Epithelial cell of proximal tubule (primary cell): Measurements from ENCODE around the gene MRLN. TPM values are rescaled to one million over a fixed set of nuclear protein-coding genes. Genes with fewer than 3 reads are reported as not detected.

Source experiments
- DNase-seq: peaks from one replicate; pipeline ENCODE4 v3.0.0-alpha.2; 2011; ENCODE audit warnings: low read depth
- H3K4me3 ChIP-seq: 2 replicates; pipeline ENCODE4 v1.5.1; 2011; ENCODE audit warnings: low read depth, mild to moderate bottlenecking, low read length
- total RNA-seq: library from RNA; depleted of rRNA; stranded (reverse); fragments of >200 nt; gene quantifications from 2 replicates; pipeline ENCODE4 v1.2.3, GENCODE V29; 2015
- TF ChIP-seq, protein P1 (sequence below): conservative IDR thresholded peaks from 2 replicates; pipeline ENCODE4 v1.5.1; 2012; ENCODE audit warnings: low read depth, mild to moderate bottlenecking, low read length

MRLN gene
- total RNA-seq, 1 donor from 2014 or later, result not detected

DNA sequence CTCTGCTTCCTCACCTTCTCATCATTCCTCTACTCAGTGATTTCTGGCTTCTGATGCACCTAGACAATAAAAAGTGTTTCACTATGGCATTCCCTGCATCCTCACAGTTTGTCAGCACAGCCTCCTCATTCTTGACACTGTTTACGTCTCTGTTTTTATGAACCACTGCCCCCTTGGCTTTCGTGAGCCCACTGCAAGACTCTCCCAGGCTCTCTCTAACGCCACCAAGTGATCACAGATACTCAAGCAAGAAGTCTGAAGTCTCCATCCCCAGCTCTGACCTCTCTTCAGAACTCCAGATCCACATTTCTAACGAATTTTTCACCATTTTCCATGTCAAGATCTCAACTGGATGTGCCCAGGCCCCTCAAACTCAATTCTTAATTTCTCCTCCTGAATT lies 52.5 kb downstream of the MRLN start:
- H3K4me3 ChIP-seq, result no peak overlapping the region
- TF ChIP-seq, protein P1, sequence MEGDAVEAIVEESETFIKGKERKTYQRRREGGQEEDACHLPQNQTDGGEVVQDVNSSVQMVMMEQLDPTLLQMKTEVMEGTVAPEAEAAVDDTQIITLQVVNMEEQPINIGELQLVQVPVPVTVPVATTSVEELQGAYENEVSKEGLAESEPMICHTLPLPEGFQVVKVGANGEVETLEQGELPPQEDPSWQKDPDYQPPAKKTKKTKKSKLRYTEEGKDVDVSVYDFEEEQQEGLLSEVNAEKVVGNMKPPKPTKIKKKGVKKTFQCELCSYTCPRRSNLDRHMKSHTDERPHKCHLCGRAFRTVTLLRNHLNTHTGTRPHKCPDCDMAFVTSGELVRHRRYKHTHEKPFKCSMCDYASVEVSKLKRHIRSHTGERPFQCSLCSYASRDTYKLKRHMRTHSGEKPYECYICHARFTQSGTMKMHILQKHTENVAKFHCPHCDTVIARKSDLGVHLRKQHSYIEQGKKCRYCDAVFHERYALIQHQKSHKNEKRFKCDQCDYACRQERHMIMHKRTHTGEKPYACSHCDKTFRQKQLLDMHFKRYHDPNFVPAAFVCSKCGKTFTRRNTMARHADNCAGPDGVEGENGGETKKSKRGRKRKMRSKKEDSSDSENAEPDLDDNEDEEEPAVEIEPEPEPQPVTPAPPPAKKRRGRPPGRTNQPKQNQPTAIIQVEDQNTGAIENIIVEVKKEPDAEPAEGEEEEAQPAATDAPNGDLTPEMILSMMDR, result no peak
- DNase-seq, result no peak

DNA sequence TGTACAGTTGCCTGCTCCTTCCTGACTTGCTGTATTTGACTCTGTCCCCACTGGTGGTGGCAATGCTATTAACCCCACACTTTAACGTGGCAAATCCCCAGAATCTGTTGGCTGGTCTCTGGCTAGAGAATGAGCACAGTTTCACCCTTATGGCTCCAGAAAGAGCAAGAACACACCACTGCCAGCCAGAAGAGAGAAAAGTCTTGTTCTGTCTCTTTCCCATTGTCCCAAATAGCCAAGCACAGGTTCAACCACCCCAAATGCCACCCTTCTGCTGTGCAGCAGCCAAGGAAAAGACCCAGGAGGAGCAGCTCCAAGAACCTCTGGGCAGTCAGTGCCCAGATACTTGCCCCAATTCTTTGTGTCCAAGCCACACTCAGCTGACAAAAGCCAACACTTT lies 54.9 kb downstream of the MRLN start:
- H3K4me3 ChIP-seq, result no peak overlapping the region
- TF ChIP-seq, protein P1, result no peak
- no peak for DNase-seq

DNA sequence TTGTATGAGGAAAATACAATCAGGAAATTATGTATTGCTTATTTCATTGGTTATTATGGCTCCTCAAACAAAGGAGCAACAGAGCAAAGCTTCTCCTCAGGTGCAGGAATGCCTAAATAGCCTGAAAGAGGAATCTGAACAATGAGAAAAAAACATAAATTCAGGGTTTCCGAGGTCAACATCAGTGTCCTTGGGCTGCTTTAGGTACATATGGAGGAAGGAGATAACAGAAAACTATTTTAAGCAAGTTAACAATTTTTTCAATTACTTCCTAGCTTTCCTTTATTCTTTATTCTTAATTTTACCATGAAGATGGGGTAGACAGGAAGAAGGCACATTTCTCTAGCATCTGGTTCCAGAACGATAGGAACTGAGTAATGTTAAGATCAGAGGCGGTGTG lies 57.6 kb downstream of the MRLN start:
- H3K4me3 ChIP-seq, result no peak overlapping the region
- no peak for DNase-seq
- TF ChIP-seq, protein P1, result no peak

DNA sequence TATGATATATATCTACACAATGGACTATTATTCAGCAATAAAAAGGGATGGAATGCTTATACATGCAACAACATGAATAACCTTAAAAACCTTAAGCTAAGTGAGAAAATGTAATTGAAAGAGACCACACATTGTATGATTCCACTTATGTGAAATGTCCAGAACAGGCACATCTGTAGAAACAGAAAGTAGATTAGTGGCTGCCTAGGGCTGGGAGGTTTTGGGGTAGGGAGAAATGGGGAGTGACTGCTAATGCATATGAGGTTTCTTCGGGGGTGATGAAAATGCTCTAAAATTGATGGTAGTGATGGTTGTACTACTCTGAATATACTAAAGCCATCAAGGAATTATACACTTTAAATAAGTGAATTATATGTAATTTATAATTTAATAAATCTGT lies 58.3 kb downstream of the MRLN start:
- no peak overlapping the region for H3K4me3 ChIP-seq
- TF ChIP-seq, protein P1, result no peak
- DNase-seq, result no peak

DNA sequence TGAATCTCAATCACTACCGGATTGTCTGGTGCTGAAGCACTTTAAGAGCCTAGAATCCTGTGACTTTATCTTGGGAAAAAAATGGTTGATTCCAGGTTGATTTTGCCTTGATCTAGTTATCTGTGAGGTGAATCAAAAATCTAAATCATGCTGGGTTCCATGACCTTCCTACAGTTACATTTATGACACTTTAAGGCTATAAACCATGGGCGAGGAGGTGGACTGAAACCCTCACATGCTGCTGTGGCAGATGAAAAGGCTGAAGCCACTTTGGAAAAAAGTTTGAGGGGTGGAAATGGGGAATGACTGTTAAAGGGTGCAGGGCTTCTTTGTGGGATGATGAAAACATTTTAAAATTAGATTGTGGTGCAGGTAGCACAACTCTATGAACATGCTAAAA lies 61.1 kb downstream of the MRLN start:
- no peak for DNase-seq
- TF ChIP-seq, protein P1, result no peak
- H3K4me3 ChIP-seq, result no peak overlapping the region

DNA sequence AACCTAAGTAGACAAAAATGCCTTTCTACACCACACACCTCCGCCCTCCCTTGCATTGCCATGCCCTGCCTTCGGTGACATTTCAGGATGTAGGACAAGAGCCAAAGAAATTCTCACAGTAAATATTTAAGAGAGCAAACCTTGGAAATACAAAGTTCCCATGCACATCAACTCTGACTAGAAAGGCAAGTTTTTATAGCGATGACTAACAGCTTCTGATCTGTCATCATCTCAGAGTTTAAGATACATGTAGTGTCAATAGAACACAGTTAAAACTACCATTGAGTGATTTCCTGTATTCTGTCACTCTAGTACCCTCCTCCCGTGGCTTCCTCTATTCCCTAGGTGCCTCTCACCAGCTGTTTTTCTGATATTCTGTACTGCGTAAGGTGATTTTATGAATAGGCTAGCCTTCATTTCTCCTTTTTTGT lies 64.3 kb downstream of the MRLN start:
- DNase-seq, result no peak
- H3K4me3 ChIP-seq, result no peak overlapping the region

DNA sequence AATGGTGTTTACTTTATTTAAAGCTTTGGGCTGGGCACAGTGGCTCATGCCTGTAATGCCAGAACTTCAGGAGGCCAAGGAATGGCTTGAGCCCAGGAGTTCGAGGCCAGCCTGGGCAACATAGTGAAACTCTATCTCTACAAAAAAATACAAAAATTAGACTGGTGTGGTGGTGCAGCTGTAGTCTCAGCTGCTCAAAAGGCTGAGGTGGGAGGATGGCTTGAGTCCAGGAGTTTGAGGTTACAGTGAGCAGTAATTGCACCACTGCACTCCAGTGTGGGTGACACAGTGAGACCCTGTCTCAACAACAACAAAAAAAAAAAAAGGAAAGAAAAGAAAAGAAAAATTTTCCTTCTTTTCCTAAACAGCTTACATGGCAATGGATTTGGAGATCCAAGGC lies 65.6 kb downstream of the MRLN start:
- no peak overlapping the region for H3K4me3 ChIP-seq
- TF ChIP-seq, protein P1, result no peak
- DNase-seq, result no peak

More for the DNA sequence above, 64.3 kb downstream of the MRLN start:
- TF ChIP-seq, protein P1, result no peak

Other genes starting within 250 kb of the MRLN start
- 2.9 and 3.5 TPM in 2 replicates for gene SLC16A9, start 43.6 kb downstream of the MRLN start, total RNA-seq
- 23.4 and 28.8 TPM in 2 replicates for gene CCDC6, start 153.1 kb upstream of the MRLN start, total RNA-seq